H1 (cell line): ENCODE measurements around the gene CRKL. TPM values are rescaled to one million over a fixed set of nuclear protein-coding genes. Genes with fewer than 3 reads are reported as not detected.

ENCODE experiments used
- CTCF ChIA-PET: fragments of 300-600 bp; sonication (Branson Sonifier 250); formaldehyde crosslinking; loops from one replicate; lab custom pipeline; 2021; ENCODE audit not compliant: partially characterized antibody; lab: Charles Lee
- POLR2A ChIA-PET: fragments of 300-600 bp; sonication (Branson Sonifier 250); formaldehyde crosslinking; loops from one replicate; lab custom pipeline; 2021; ENCODE audit warnings: inconsistent platforms; ENCODE audit not compliant: partially characterized antibody; lab: Charles Lee
- DNase-seq, 2 experiments: peaks; one replicate each; pipeline versions ENCODE4 v3.0.0 to v3.0.0-alpha.2; 2010 to 2022; ENCODE audit warnings: low spot score in 2 of 2, low read depth in 1 of 2, mixed read lengths in 1 of 2
- FAIRE-seq: peaks from 2 replicates; lab custom pipeline; 2011; peaks lifted over from hg19 to GRCh38; lab: Jason Lieb, UNC
- H2AFZ ChIP-seq: 2 replicates; pipeline ENCODE4 v1.8.1; 2012; ENCODE audit warnings: low read length, inconsistent platforms
- H2AK5ac ChIP-seq: 2 replicates; pipeline ENCODE4 v1.6.1; 2013; ENCODE audit warnings: low read depth, low read length
- H2BK120ac ChIP-seq: replicated peaks from 2 replicates; pipeline ENCODE3; 2013; ENCODE audit warnings: low read depth, low read length, inconsistent platforms
- H2BK12ac ChIP-seq: 2 replicates; pipeline ENCODE4 v1.6.1; 2013; ENCODE audit warnings: low read depth, low read length
- H2BK15ac ChIP-seq: 2 replicates; pipeline ENCODE4 v1.6.1; 2013; ENCODE audit warnings: low read length
- H2BK20ac ChIP-seq: 2 replicates; pipeline ENCODE4 v1.6.1; 2013; ENCODE audit warnings: low read length
- H2BK5ac ChIP-seq: 2 replicates; pipeline ENCODE4 v1.6.1; 2013; ENCODE audit warnings: low read depth, low read length
- H3K14ac ChIP-seq: 2 replicates; pipeline ENCODE4 v1.6.1; 2013; ENCODE audit warnings: inconsistent platforms; ENCODE audit not compliant: insufficient read length
- H3K18ac ChIP-seq: 2 replicates; pipeline ENCODE4 v1.6.1; 2013; ENCODE audit warnings: low read length; ENCODE audit errors: extremely low read depth
- H3K23ac ChIP-seq: 2 replicates; pipeline ENCODE4 v1.6.1; 2013; ENCODE audit warnings: inconsistent platforms; ENCODE audit not compliant: insufficient read length
- H3K23me2 ChIP-seq: 2 replicates; pipeline ENCODE4 v1.6.1; 2013; ENCODE audit warnings: low read depth, low read length
- H3K27ac ChIP-seq: 2 replicates; pipeline ENCODE4 v1.6.1; 2011; ENCODE audit warnings: low read depth, low read length, inconsistent platforms
- H3K27me3 ChIP-seq, 4 experiments: replicated peaks in 1 of 4; 1 replicate in 1 of 4; 2 replicates in 3 of 4; pipeline versions ENCODE4 v1.6.1 to v1.8.1; 2011 to 2013; ENCODE audit warnings: low read length in 3 of 4, mild to moderate bottlenecking in 3 of 4, inconsistent platforms in 2 of 4, mixed read lengths in 2 of 4, moderate library complexity in 1 of 4; ENCODE audit not compliant: control insufficient read depth in 3 of 4, insufficient read depth in 3 of 4; ENCODE audit errors: extremely low read depth in 1 of 4
- H3K36me3 ChIP-seq, 4 experiments: 2 replicates each; pipeline versions ENCODE4 v1.6.1 to v1.8.1; 2011 to 2013; ENCODE audit warnings: mild to moderate bottlenecking in 4 of 4, low read length in 3 of 4, moderate library complexity in 2 of 4, control low read depth in 1 of 4, inconsistent platforms in 1 of 4; ENCODE audit not compliant: insufficient read depth in 4 of 4, control insufficient read depth in 2 of 4
- H3K4ac ChIP-seq: replicated peaks from 2 replicates; pipeline ENCODE3; 2013; ENCODE audit warnings: low read length, low read depth, mixed read lengths, inconsistent platforms; ENCODE audit not compliant: insufficient read length
- H3K4me1 ChIP-seq, 4 experiments: replicated peaks in 1 of 4; 1 replicate in 1 of 4; 2 replicates in 3 of 4; pipeline versions ENCODE4 v1.6.1 to v1.8.1; 2011 to 2013; ENCODE audit warnings: low read length in 3 of 4, inconsistent platforms in 2 of 4, mixed read lengths in 1 of 4; ENCODE audit not compliant: insufficient read depth in 4 of 4, control insufficient read depth in 3 of 4
- H3K4me2 ChIP-seq, 2 experiments: 2 replicates each; pipeline versions ENCODE4 v1.6.1 to v1.8.1; 2011 to 2013; ENCODE audit warnings: low read depth in 2 of 2, low read length in 2 of 2, control low read depth in 1 of 2, inconsistent platforms in 1 of 2, mild to moderate bottlenecking in 1 of 2; ENCODE audit not compliant: insufficient read depth in 1 of 2
- H3K4me3 ChIP-seq, 4 experiments: fragments of 200-600, 300-600 bp in 1 of 4; sonication (generic), shearing (Covaris generic), sonication (Bioruptor Twin) in 1 of 4; 2 replicates each; pipeline versions ENCODE4 v1.5.1 to v1.8.1; 2011 to 2016; ENCODE audit warnings: low read length in 4 of 4, low read depth in 3 of 4, control low read depth in 2 of 4, inconsistent platforms in 2 of 4, mild to moderate bottlenecking in 2 of 4, mixed read lengths in 1 of 4, moderate library complexity in 1 of 4; ENCODE audit not compliant: insufficient read depth in 2 of 4; ENCODE audit errors: extremely low read depth in 1 of 4
- H3K56ac ChIP-seq: replicated peaks from 2 replicates; pipeline ENCODE3; 2013; ENCODE audit warnings: low read depth, mild to moderate bottlenecking, mixed read lengths, low read length, inconsistent platforms; ENCODE audit not compliant: insufficient read length
- H3K79me1 ChIP-seq: 2 replicates; pipeline ENCODE4 v1.6.1; 2013; ENCODE audit warnings: low read depth, low read length, control low read depth
- H3K79me2 ChIP-seq, 2 experiments: 2 replicates each; pipeline versions ENCODE4 v1.6.1 to v1.8.1; 2012 to 2013; ENCODE audit warnings: low read length in 2 of 2, mild to moderate bottlenecking in 2 of 2, inconsistent platforms in 1 of 2; ENCODE audit not compliant: insufficient read depth in 2 of 2, control insufficient read depth in 1 of 2
- H3K9ac ChIP-seq, 4 experiments: replicated peaks in 1 of 4; 1 replicate in 1 of 4; 2 replicates in 3 of 4; pipeline versions ENCODE4 v1.6.1 to v1.8.1; 2011 to 2013; ENCODE audit warnings: low read depth in 3 of 4, low read length in 3 of 4, control low read depth in 2 of 4, mild to moderate bottlenecking in 2 of 4, moderate library complexity in 2 of 4, inconsistent platforms in 1 of 4; ENCODE audit errors: extremely low read depth in 1 of 4
- H3K9me3 ChIP-seq, 2 experiments: 2 replicates each; pipeline versions ENCODE4 v1.6.1 to v1.8.1; 2012 to 2013; ENCODE audit warnings: mild to moderate bottlenecking in 2 of 2, moderate library complexity in 2 of 2, control low read depth in 1 of 2, inconsistent platforms in 1 of 2, low read depth in 1 of 2, low read length in 1 of 2, mixed read lengths in 1 of 2; ENCODE audit not compliant: insufficient read depth in 2 of 2
- H4K20me1 ChIP-seq, 2 experiments: replicated peaks in 1 of 2; 2 replicates each; pipeline versions ENCODE3 to v1.8.1; 2011 to 2013; ENCODE audit warnings: inconsistent platforms in 2 of 2, low read length in 2 of 2, mild to moderate bottlenecking in 1 of 2; ENCODE audit not compliant: insufficient read depth in 2 of 2, control insufficient read depth in 1 of 2
- H4K5ac ChIP-seq: 2 replicates; pipeline ENCODE4 v1.6.1; 2013; ENCODE audit warnings: low read length, low read depth, mixed read lengths, inconsistent platforms; ENCODE audit not compliant: insufficient read length
- H4K8ac ChIP-seq: 2 replicates; pipeline ENCODE4 v1.8.0; 2013; ENCODE audit warnings: mild to moderate bottlenecking, moderate library complexity, low read length, inconsistent platforms; ENCODE audit not compliant: insufficient read depth; ENCODE audit errors: extremely low read depth
- H4K91ac ChIP-seq: replicated peaks from 2 replicates; pipeline ENCODE3; 2013; ENCODE audit warnings: low read length, mixed read lengths, inconsistent platforms; ENCODE audit not compliant: insufficient read length
- BACH1 ChIP-seq: IDR thresholded peaks from 2 replicates; pipeline ENCODE4 v1.6.1; 2012; ENCODE audit warnings: low read length, improper control_type of control experiment
- BRCA1 ChIP-seq: IDR thresholded peaks from 2 replicates; pipeline ENCODE4 v1.6.1; 2012; ENCODE audit warnings: low read depth, low read length, improper control_type of control experiment
- CBX8 ChIP-seq: fragments of 300-800, 300-1000 bp; sonication (generic); IDR thresholded peaks from 2 replicates; pipeline ENCODE4 v1.7.1; 2016; ENCODE audit warnings: low read depth, low read length, borderline replicate concordance
- HDAC2 ChIP-seq, 2 experiments: fragments of 300-600 bp in 1 of 2; sonication (generic) in 1 of 2; IDR thresholded peaks; 2 replicates each; pipeline ENCODE4 v1.6.1; 2011 to 2012; ENCODE audit warnings: low read depth in 2 of 2, low read length in 2 of 2, mild to moderate bottlenecking in 2 of 2, moderate library complexity in 2 of 2, borderline replicate concordance in 1 of 2, inconsistent platforms in 1 of 2
- HDAC6 ChIP-seq: IDR thresholded peaks from one replicate; pipeline ENCODE4 v1.7.1; 2012; ENCODE audit warnings: low read depth, mild to moderate bottlenecking, inconsistent platforms, low read length, moderate library complexity
- KDM5A ChIP-seq: fragments of 200-600 bp; IDR thresholded peaks from 2 replicates; pipeline ENCODE4 v1.7.1; 2012; ENCODE audit warnings: mild to moderate bottlenecking, low read length, inconsistent platforms, mixed read lengths
- POLR2AphosphoS5 ChIP-seq: IDR thresholded peaks from 2 replicates; pipeline ENCODE4 v1.6.1; 2011; ENCODE audit warnings: low read depth, low read length
- POU5F1 ChIP-seq: IDR thresholded peaks from 2 replicates; pipeline ENCODE4 v1.6.1; 2011; ENCODE audit warnings: low read depth, mild to moderate bottlenecking, low read length, moderate library complexity
- SAP30 ChIP-seq: fragments of 300-600 bp; sonication (generic); IDR thresholded peaks from 2 replicates; pipeline ENCODE4 v1.7.1; 2012; ENCODE audit warnings: low read length, moderate library complexity, mild to moderate bottlenecking, inconsistent platforms; ENCODE audit not compliant: insufficient read depth, insufficient replicate concordance
- SIRT6 ChIP-seq: IDR thresholded peaks from one replicate; pipeline ENCODE4 v1.7.1; 2012; ENCODE audit warnings: low read length, inconsistent platforms
- TCF12 ChIP-seq: IDR thresholded peaks from 2 replicates; pipeline ENCODE4 v1.6.1; 2011; ENCODE audit warnings: low read depth, mild to moderate bottlenecking, low read length
- WGBS, 2 experiments: shearing (Covaris generic) in 1 of 2; methylation state at CpG; one replicate each; pipeline versions ENCODE4 v1.1.6 to v1.1.7; 2013 to 2015; ENCODE audit warnings: low lambda C conversion rate in 2 of 2, mixed read lengths in 2 of 2, inconsistent platforms in 1 of 2, low coverage in 1 of 2, missing lambda C conversion rate in 1 of 2; ENCODE audit not compliant: insufficient replicate concordance in 2 of 2, insufficient coverage in 1 of 2, insufficient read length in 1 of 2; ENCODE audit errors: extremely low coverage in 1 of 2, missing lambda C conversion rate in 1 of 2; 5-methylcytosine and 5-hydroxymethylcytosine counted together
- polyA plus RNA-seq, 7 experiments: library from polyadenylated mRNA; depleted of rRNA in 3 of 7; stranded (reverse) in 5 of 7; unstranded in 2 of 7; fragments of >200 nt in 5 of 7; fragments of 200-250 nt in 2 of 7; gene quantifications; 1 replicate in 5 of 7; 2 replicates in 1 of 7; 4 replicates in 1 of 7; pipeline versions ENCODE4 v1.2.1 to v1.2.3, GENCODE V29; 2011 to 2013; ENCODE audit warnings: missing spikeins in 2 of 7, mixed read lengths in 2 of 7
- total RNA-seq: library from RNA; stranded (reverse); fragmentation: NEBNext Ultra II Directional; extraction: Animal tissue kit (Norgen Biotek cat#: 25700); gene quantifications from 2 replicates; pipeline ENCODE4 v1.2.1, GENCODE V29; 2021
- TF ChIP-seq, protein P1 (sequence below): IDR thresholded peaks from 2 replicates; pipeline ENCODE4 v1.6.1; 2012; ENCODE audit warnings: inconsistent platforms

The CRKL gene
- total and polyA plus RNA-seq, 2 of the 8 experiments (the other 6 are each of a cell fraction or from before 2014, with no cell fraction given) = 34.5 to 94.5 TPM

DNA sequence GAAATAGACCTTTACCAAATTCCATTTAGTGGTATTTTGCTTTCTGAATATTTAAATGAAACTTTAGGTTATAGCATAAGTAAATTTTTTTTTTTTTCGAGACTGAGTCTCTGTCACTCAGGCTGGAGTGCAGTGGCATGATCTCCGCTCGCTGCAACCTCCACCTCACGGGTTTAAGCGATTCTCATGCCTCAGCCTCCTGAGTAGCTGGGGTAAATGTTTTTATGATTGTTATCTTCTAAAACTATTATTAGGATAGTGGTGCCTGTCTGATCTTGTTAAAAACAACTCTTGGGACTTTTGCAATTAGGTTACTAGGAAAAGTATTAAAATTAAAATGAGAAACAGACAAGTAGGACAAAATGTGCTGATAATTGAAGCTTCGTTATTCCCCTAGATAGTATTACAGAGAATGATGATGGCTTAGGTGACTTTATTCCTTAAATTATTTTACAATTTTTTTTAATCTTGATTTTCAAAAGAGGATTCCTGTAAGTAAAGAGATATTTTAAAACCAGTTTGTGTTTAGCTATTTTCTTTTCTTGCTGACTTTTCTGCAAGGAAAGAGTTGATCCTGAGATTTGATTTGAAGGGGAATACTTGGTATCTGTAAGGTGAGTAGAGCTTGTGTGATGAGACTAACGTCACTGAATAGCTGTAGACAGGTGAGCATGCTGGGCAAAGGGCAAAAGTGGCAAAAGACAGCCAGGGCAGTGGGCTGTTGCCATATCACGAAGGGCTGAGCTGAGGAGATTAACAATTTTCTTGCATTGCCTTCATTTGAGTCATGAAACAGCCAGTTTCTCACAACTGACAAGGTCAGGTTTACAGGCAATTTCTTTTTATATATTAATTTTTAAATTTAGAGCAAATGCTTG lies 20.8 kb downstream of the CRKL start:
- no peak overlapping the region for H2BK20ac ChIP-seq
- H3K9ac ChIP-seq = no peak overlapping the region
- H3K4ac ChIP-seq = no peak overlapping the region
- no peak overlapping the region for H3K14ac ChIP-seq
- H3K79me1 ChIP-seq = peaks cover 8% of the 10 kb centered on the region
- H2AK5ac ChIP-seq = no peak overlapping the region
- DNase-seq (no peak), FAIRE-seq (no peak)
- H4K8ac ChIP-seq = no peak overlapping the region
- peaks cover 58 to 95% of the 10 kb centered on the region in 2 experiments for H3K79me2 ChIP-seq
- H3K9me3 ChIP-seq = no peaks in the 10 kb centered on the region
- no peak overlapping the region for H3K4me3 ChIP-seq
- no peak overlapping the region for H2AFZ ChIP-seq
- H3K27ac ChIP-seq = no peak overlapping the region
- H3K4me1 ChIP-seq = peaks cover 0 to 4% (median 0%) of the 10 kb centered on the region in 4 experiments; a peak in 2 of 7 replicates
- no peak overlapping the region for H2BK15ac ChIP-seq
- ChIA-PET CTCF (interaction anchor here (0.7 to 2.6 kb wide), 7 partner anchors 11 to 170 kb away, joined by 3 to 7 read pairs (median 4); no protein-coding TSS in a partner anchor), POLR2A (interaction anchor here (0.8 to 1.2 kb wide), 2 partner anchors 11 to 20 kb away, joined by 3 to 4 read pairs; no protein-coding TSS in a partner anchor)
- no peak overlapping the region for H3K4me2 ChIP-seq
- peaks cover 4 to 39% (median 13%) of the 10 kb centered on the region in 4 experiments; a peak in 7 of 8 replicates for H3K36me3 ChIP-seq
- H4K20me1 ChIP-seq = peaks cover 31 to 49% of the 10 kb centered on the region in 2 experiments
- 95% methylated on average over 8 of the region's 8 CpGs; no CpG with 5 or more reads in 1 of the 2 experiments for WGBS, 2 experiments
- H3K23me2 ChIP-seq = no peaks in the 10 kb centered on the region
- no peak overlapping the region for H2BK5ac ChIP-seq
- no peak overlapping the region for H4K5ac ChIP-seq
- no peak overlapping the region for H4K91ac ChIP-seq
- H3K23ac ChIP-seq = no peak overlapping the region
- H2BK12ac ChIP-seq = no peak overlapping the region
- no peak overlapping the region for H3K56ac ChIP-seq
- H2BK120ac ChIP-seq = no peak overlapping the region
- H3K27me3 ChIP-seq = no peaks in the 10 kb centered on the region
- H3K18ac ChIP-seq = no peak overlapping the region
- no peak for TF ChIP-seq BRCA1
- TF ChIP-seq CBX8 = no peak
- no peak for TF ChIP-seq KDM5A
- no peak for TF ChIP-seq POU5F1
- no peak for TF ChIP-seq SAP30
- TF ChIP-seq HDAC6 = no peak
- TF ChIP-seq HDAC2 (IDR thresholded peaks at IDR 0.05; ENCODE audit: borderline replicate concordance in 1 of 2, low read depth in 2 of 2, low read length in 2 of 2) = no peak
- TF ChIP-seq POLR2AphosphoS5 = no peak
- TF ChIP-seq, protein P1, sequence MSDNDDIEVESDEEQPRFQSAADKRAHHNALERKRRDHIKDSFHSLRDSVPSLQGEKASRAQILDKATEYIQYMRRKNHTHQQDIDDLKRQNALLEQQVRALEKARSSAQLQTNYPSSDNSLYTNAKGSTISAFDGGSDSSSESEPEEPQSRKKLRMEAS = no peak
- no peak for TF ChIP-seq BACH1
- no peak for TF ChIP-seq TCF12
- no peak for TF ChIP-seq SIRT6
